Neural cell (in vitro differentiated cells): ENCODE data around the gene HHATL. TPM values are rescaled to one million over a fixed set of nuclear protein-coding genes. Genes with fewer than 3 reads are reported as not detected.

Experiments used
- H2AFZ ChIP-seq: fragments of 200-600, 300-800 bp; sonication (generic), shearing (Covaris generic); 2 replicates; pipeline ENCODE4 v1.6.0; 2014; ENCODE audit warnings: low read depth, mild to moderate bottlenecking, antibody characterized with exemption, low read length, moderate library complexity
- H3F3A ChIP-seq: fragments of 200-600 bp; shearing (Covaris generic); 2 replicates; pipeline ENCODE4 v1.6.1; 2016; ENCODE audit warnings: mild to moderate bottlenecking, moderate library complexity, mixed read lengths, antibody characterized with exemption, low read length; ENCODE audit not compliant: insufficient read depth, poor library complexity, severe bottlenecking
- H3K27ac ChIP-seq: fragments of 200-600, 300-800 bp; sonication (generic), shearing (Covaris generic); 2 replicates; pipeline ENCODE4 v1.5.1; 2014; ENCODE audit warnings: mild to moderate bottlenecking, low read length, moderate library complexity
- H3K27me3 ChIP-seq: fragments of 300-800, 200-600 bp; sonication (generic), shearing (Covaris generic); 2 replicates; pipeline ENCODE4 v1.6.0; 2014; ENCODE audit warnings: mild to moderate bottlenecking, low read depth, low read length, moderate library complexity; ENCODE audit not compliant: insufficient read depth
- H3K36me3 ChIP-seq: fragments of 300-800, 200-600 bp; sonication (generic), shearing (Covaris generic); 2 replicates; pipeline ENCODE4 v1.5.1; 2014; ENCODE audit warnings: mild to moderate bottlenecking, antibody characterized with exemption, low read length, moderate library complexity; ENCODE audit not compliant: insufficient read depth
- H3K4me2 ChIP-seq: fragments of 300-800, 200-600 bp; sonication (generic), shearing (Covaris generic); 2 replicates; pipeline ENCODE4 v1.6.0; 2014; ENCODE audit warnings: mild to moderate bottlenecking, low read length
- H3K4me3 ChIP-seq: fragments of 300-800, 200-600 bp; sonication (generic), shearing (Covaris generic); 2 replicates; pipeline ENCODE4 v1.5.1; 2014; ENCODE audit warnings: mild to moderate bottlenecking, low read length, moderate library complexity
- H3K79me2 ChIP-seq: fragments of 200-600 bp; shearing (Covaris generic); replicated peaks from 2 replicates; pipeline ENCODE4 v1.6.0; 2014; ENCODE audit warnings: mild to moderate bottlenecking, low read length, moderate library complexity; ENCODE audit not compliant: insufficient read depth
- H3K9ac ChIP-seq: fragments of 300-800, 200-600 bp; sonication (generic), shearing (Covaris generic); 2 replicates; pipeline ENCODE4 v1.6.1; 2016; ENCODE audit warnings: mild to moderate bottlenecking, low read length, mixed read lengths
- H3K9me2 ChIP-seq: fragments of 200-600 bp; shearing (Covaris generic); 2 replicates; pipeline ENCODE4 v1.6.1; 2016; ENCODE audit warnings: mild to moderate bottlenecking, low read length, mixed read lengths; ENCODE audit not compliant: insufficient read depth
- H3K9me3 ChIP-seq: fragments of 200-600, 300-800 bp; sonication (generic), shearing (Covaris generic); 2 replicates; pipeline ENCODE4 v1.6.1; 2016; ENCODE audit warnings: mild to moderate bottlenecking, mixed run types, low read length, moderate library complexity, mixed read lengths
- H4K20me1 ChIP-seq: fragments of 200-600 bp; shearing (Covaris generic); 2 replicates; pipeline ENCODE4 v1.6.1; 2016; ENCODE audit warnings: mild to moderate bottlenecking, mixed run types; ENCODE audit not compliant: insufficient read depth
- EP300 ChIP-seq: fragments of 450-650 bp; conservative IDR thresholded peaks from 2 replicates; pipeline ENCODE4 v1.6.1; 2014; ENCODE audit warnings: antibody characterized with exemption, mild to moderate bottlenecking, moderate library complexity; ENCODE audit not compliant: poor library complexity, severe bottlenecking
- EZH2 ChIP-seq: fragments of 200-600, 300-800 bp; shearing (Covaris generic), sonication (generic); IDR thresholded peaks from 2 replicates; pipeline ENCODE4 v1.6.1; 2014; ENCODE audit warnings: antibody characterized with exemption, low read length, borderline replicate concordance, mild to moderate bottlenecking; ENCODE audit not compliant: insufficient read depth, poor library complexity, severe bottlenecking
- MXI1 ChIP-seq: fragments of 450-650 bp; conservative IDR thresholded peaks from 2 replicates; pipeline ENCODE4 v1.6.1; 2014; ENCODE audit warnings: antibody characterized with exemption, mild to moderate bottlenecking; ENCODE audit not compliant: poor library complexity, severe bottlenecking
- POLR2AphosphoS5 ChIP-seq: IDR thresholded peaks from 2 replicates; pipeline ENCODE4 v1.6.1; 2012
- RAD21 ChIP-seq: fragments of 450-650 bp; conservative IDR thresholded peaks from 2 replicates; pipeline ENCODE4 v1.6.1; 2014; ENCODE audit warnings: antibody characterized with exemption, mild to moderate bottlenecking, moderate library complexity
- REST ChIP-seq: IDR thresholded peaks from 2 replicates; pipeline ENCODE4 v1.6.1; 2012; ENCODE audit warnings: borderline replicate concordance
- SMC3 ChIP-seq: fragments of 450-650 bp; conservative IDR thresholded peaks from 2 replicates; pipeline ENCODE4 v1.6.1; 2014; ENCODE audit warnings: antibody characterized with exemption, mild to moderate bottlenecking, moderate library complexity; ENCODE audit not compliant: poor library complexity
- TAF1 ChIP-seq: IDR thresholded peaks from 2 replicates; pipeline ENCODE4 v1.6.1; 2012; ENCODE audit warnings: low read depth
- polyA plus RNA-seq: library from polyadenylated mRNA; depleted of rRNA; stranded (reverse); fragments of >200 nt; gene quantifications from 2 replicates; pipeline ENCODE4 v1.2.3, GENCODE V29; 2014
- TF ChIP-seq, protein P1 (sequence below): fragments of 450-650 bp; IDR thresholded peaks from 2 replicates; pipeline ENCODE4 v1.5.1; 2014; ENCODE audit warnings: antibody characterized with exemption, mild to moderate bottlenecking, moderate library complexity; ENCODE audit not compliant: poor library complexity, severe bottlenecking

The HHATL gene
- polyA plus RNA-seq, 1 donor from 2014 or later: not detected

- H2AFZ ChIP-seq: no peak overlapping the region
- TF ChIP-seq EZH2 (no peak), SMC3 (no peak), EP300 (no peak), RAD21 (no peak), REST (no peak), MXI1 (no peak), POLR2AphosphoS5 (no peak), TAF1 (no peak)
- TF ChIP-seq, protein P1, sequence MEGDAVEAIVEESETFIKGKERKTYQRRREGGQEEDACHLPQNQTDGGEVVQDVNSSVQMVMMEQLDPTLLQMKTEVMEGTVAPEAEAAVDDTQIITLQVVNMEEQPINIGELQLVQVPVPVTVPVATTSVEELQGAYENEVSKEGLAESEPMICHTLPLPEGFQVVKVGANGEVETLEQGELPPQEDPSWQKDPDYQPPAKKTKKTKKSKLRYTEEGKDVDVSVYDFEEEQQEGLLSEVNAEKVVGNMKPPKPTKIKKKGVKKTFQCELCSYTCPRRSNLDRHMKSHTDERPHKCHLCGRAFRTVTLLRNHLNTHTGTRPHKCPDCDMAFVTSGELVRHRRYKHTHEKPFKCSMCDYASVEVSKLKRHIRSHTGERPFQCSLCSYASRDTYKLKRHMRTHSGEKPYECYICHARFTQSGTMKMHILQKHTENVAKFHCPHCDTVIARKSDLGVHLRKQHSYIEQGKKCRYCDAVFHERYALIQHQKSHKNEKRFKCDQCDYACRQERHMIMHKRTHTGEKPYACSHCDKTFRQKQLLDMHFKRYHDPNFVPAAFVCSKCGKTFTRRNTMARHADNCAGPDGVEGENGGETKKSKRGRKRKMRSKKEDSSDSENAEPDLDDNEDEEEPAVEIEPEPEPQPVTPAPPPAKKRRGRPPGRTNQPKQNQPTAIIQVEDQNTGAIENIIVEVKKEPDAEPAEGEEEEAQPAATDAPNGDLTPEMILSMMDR: no peak
- H3K4me2 ChIP-seq: no peak overlapping the region
- no peak overlapping the region for H3K4me3 ChIP-seq
- no peak overlapping the region for H3K9ac ChIP-seq
- H3K9me2 ChIP-seq: no peaks in the 10 kb centered on the region
- no peak overlapping the region for H3K27ac ChIP-seq
- no peaks in the 10 kb centered on the region for H3K9me3 ChIP-seq
- no peaks in the 10 kb centered on the region for H3K79me2 ChIP-seq
- H4K20me1 ChIP-seq: no peaks in the 10 kb centered on the region
- H3K27me3 ChIP-seq: no peaks in the 10 kb centered on the region
- H3F3A ChIP-seq: no peaks in the 10 kb centered on the region
- no peaks in the 10 kb centered on the region for H3K36me3 ChIP-seq
Measured at GRCh38 chr3:42742688-42743087, 40.1 kb upstream of the HHATL start.

GRCh38 chr3:42742259-42742658 lies 39.7 kb upstream of the HHATL start:
- Histone ChIP-seq H3K27ac (no peak overlapping the region), H3K4me2 (no peak overlapping the region), H3K9ac (no peak overlapping the region), H3K9me2 (no peaks in the 10 kb centered on the region), H2AFZ (no peak overlapping the region), H4K20me1 (no peaks in the 10 kb centered on the region), H3K79me2 (no peaks in the 10 kb centered on the region), H3K9me3 (no peaks in the 10 kb centered on the region), H3K36me3 (no peaks in the 10 kb centered on the region), H3K4me3 (no peak overlapping the region), H3K27me3 (no peaks in the 10 kb centered on the region), H3F3A (no peaks in the 10 kb centered on the region)
- no peak for TF ChIP-seq MXI1
- TF ChIP-seq TAF1: no peak
- no peak for TF ChIP-seq EZH2
- no peak for TF ChIP-seq SMC3
- TF ChIP-seq POLR2AphosphoS5: no peak
- TF ChIP-seq REST: no peak
- TF ChIP-seq EP300: no peak
- TF ChIP-seq, protein P1: no peak
- TF ChIP-seq RAD21: no peak
